Measurements from ENCODE around the gene PTPRK.

DNA sequence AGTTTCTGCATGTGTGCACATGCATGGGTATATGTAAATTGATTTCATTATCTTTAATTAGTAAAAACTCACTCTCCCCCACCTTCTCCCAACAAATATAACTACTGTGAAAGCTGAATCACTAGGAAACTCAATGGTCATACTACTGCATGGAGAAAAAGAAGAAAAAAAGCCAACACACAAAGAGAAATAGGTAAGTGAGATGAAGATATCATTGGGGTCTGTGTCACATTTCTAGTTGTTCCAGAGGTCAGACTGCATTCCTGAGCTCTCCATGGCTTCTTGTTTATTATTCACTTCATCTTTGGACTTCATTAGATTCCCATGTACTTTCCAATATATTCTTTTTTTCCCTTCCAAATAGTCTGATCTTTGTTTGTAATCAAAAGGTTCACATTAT, 98.2 kb downstream of the PTPRK start:
- no peak for TF ChIP-seq EP300 (IDR thresholded peaks at IDR 0.05; ENCODE audit: borderline replicate concordance in 1 of 2, low read depth in 2 of 2, low read length in 2 of 2)
- TF ChIP-seq EZH2 (IDR thresholded peaks at IDR 0.05; ENCODE audit: low read depth, low read length, severe bottlenecking) = no peak
- TF ChIP-seq POLR2AphosphoS5 (IDR thresholded peaks at IDR 0.05; ENCODE audit: low read depth, low read length) = no peak
- no peak for TF ChIP-seq JUN (IDR thresholded peaks at IDR 0.05; ENCODE audit: low read depth, low read length)
- no peak for TF ChIP-seq EGR1 (IDR thresholded peaks at IDR 0.05; ENCODE audit: borderline replicate concordance, low read depth, low read length)
- TF ChIP-seq, protein P1, sequence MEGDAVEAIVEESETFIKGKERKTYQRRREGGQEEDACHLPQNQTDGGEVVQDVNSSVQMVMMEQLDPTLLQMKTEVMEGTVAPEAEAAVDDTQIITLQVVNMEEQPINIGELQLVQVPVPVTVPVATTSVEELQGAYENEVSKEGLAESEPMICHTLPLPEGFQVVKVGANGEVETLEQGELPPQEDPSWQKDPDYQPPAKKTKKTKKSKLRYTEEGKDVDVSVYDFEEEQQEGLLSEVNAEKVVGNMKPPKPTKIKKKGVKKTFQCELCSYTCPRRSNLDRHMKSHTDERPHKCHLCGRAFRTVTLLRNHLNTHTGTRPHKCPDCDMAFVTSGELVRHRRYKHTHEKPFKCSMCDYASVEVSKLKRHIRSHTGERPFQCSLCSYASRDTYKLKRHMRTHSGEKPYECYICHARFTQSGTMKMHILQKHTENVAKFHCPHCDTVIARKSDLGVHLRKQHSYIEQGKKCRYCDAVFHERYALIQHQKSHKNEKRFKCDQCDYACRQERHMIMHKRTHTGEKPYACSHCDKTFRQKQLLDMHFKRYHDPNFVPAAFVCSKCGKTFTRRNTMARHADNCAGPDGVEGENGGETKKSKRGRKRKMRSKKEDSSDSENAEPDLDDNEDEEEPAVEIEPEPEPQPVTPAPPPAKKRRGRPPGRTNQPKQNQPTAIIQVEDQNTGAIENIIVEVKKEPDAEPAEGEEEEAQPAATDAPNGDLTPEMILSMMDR (IDR thresholded peaks at IDR 0.05; ENCODE audit: control extremely low read depth in 1 of 3, insufficient read depth in 1 of 3, low read depth in 1 of 3, low read length in 3 of 3) = no peak
- TF ChIP-seq, protein P2, sequence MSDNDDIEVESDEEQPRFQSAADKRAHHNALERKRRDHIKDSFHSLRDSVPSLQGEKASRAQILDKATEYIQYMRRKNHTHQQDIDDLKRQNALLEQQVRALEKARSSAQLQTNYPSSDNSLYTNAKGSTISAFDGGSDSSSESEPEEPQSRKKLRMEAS (IDR thresholded peaks at IDR 0.05) = no peak
- no peak for TF ChIP-seq SIN3A (conservative IDR thresholded peaks at IDR 0.05 in 1 of 2, IDR thresholded peaks at IDR 0.05 in 1 of 2; ENCODE audit: low read depth in 1 of 2, low read length in 2 of 2)
- TF ChIP-seq, protein P3, sequence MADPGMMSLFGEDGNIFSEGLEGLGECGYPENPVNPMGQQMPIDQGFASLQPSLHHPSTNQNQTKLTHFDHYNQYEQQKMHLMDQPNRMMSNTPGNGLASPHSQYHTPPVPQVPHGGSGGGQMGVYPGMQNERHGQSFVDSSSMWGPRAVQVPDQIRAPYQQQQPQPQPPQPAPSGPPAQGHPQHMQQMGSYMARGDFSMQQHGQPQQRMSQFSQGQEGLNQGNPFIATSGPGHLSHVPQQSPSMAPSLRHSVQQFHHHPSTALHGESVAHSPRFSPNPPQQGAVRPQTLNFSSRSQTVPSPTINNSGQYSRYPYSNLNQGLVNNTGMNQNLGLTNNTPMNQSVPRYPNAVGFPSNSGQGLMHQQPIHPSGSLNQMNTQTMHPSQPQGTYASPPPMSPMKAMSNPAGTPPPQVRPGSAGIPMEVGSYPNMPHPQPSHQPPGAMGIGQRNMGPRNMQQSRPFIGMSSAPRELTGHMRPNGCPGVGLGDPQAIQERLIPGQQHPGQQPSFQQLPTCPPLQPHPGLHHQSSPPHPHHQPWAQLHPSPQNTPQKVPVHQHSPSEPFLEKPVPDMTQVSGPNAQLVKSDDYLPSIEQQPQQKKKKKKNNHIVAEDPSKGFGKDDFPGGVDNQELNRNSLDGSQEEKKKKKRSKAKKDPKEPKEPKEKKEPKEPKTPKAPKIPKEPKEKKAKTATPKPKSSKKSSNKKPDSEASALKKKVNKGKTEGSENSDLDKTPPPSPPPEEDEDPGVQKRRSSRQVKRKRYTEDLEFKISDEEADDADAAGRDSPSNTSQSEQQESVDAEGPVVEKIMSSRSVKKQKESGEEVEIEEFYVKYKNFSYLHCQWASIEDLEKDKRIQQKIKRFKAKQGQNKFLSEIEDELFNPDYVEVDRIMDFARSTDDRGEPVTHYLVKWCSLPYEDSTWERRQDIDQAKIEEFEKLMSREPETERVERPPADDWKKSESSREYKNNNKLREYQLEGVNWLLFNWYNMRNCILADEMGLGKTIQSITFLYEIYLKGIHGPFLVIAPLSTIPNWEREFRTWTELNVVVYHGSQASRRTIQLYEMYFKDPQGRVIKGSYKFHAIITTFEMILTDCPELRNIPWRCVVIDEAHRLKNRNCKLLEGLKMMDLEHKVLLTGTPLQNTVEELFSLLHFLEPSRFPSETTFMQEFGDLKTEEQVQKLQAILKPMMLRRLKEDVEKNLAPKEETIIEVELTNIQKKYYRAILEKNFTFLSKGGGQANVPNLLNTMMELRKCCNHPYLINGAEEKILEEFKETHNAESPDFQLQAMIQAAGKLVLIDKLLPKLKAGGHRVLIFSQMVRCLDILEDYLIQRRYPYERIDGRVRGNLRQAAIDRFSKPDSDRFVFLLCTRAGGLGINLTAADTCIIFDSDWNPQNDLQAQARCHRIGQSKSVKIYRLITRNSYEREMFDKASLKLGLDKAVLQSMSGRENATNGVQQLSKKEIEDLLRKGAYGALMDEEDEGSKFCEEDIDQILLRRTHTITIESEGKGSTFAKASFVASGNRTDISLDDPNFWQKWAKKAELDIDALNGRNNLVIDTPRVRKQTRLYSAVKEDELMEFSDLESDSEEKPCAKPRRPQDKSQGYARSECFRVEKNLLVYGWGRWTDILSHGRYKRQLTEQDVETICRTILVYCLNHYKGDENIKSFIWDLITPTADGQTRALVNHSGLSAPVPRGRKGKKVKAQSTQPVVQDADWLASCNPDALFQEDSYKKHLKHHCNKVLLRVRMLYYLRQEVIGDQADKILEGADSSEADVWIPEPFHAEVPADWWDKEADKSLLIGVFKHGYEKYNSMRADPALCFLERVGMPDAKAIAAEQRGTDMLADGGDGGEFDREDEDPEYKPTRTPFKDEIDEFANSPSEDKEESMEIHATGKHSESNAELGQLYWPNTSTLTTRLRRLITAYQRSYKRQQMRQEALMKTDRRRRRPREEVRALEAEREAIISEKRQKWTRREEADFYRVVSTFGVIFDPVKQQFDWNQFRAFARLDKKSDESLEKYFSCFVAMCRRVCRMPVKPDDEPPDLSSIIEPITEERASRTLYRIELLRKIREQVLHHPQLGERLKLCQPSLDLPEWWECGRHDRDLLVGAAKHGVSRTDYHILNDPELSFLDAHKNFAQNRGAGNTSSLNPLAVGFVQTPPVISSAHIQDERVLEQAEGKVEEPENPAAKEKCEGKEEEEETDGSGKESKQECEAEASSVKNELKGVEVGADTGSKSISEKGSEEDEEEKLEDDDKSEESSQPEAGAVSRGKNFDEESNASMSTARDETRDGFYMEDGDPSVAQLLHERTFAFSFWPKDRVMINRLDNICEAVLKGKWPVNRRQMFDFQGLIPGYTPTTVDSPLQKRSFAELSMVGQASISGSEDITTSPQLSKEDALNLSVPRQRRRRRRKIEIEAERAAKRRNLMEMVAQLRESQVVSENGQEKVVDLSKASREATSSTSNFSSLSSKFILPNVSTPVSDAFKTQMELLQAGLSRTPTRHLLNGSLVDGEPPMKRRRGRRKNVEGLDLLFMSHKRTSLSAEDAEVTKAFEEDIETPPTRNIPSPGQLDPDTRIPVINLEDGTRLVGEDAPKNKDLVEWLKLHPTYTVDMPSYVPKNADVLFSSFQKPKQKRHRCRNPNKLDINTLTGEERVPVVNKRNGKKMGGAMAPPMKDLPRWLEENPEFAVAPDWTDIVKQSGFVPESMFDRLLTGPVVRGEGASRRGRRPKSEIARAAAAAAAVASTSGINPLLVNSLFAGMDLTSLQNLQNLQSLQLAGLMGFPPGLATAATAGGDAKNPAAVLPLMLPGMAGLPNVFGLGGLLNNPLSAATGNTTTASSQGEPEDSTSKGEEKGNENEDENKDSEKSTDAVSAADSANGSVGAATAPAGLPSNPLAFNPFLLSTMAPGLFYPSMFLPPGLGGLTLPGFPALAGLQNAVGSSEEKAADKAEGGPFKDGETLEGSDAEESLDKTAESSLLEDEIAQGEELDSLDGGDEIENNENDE (IDR thresholded peaks at IDR 0.05; ENCODE audit: insufficient replicate concordance, low read length) = no peak
- TF ChIP-seq CHD1 (IDR thresholded peaks at IDR 0.05; ENCODE audit: low read depth, low read length) = no peak
- no peak for TF ChIP-seq RNF2 (IDR thresholded peaks at IDR 0.05; ENCODE audit: borderline replicate concordance, low read depth, low read length, missing control alignments, poor library complexity, severe bottlenecking)
